Pancreas (tissue), 10 donors: ENCODE data around the gene BIK. TPM values are rescaled to one million over a fixed set of nuclear protein-coding genes. Genes with fewer than 3 reads are reported as not detected.
A peak's percentile ranks its signal among the peaks of the same experiment; 100 is the strongest.
"Not testable (repeated sequence)": the region's sequence is repeated elsewhere in the genome, so short reads cannot be mapped to it uniquely, and the experiment has no call there.

ENCODE experiments used
- ATAC-seq, 4 donors: fragments of 200-7000 bp; cut with Tn5 transposase; one replicate each; pipeline versions ENCODE4 v1.8.0 to v1.9.1; 2020; ENCODE audit warnings: mild to moderate bottlenecking in 4 of 4, moderate library complexity in 4 of 4
- DNase-seq, 6 donors: peaks; one replicate each; pipeline ENCODE4 v3.0.0-alpha.2; 2020
- FAIRE-seq: peaks from 2 replicates; lab custom pipeline; 2012; peaks lifted over from hg19 to GRCh38; lab: Jason Lieb, UNC
- H3K27ac ChIP-seq, 4 donors: fragments of 200-600 bp; sonication (generic); 1 replicate in 3 of 4; 2 replicates in 1 of 4; pipeline versions ENCODE4 v1.5.0 to v1.8.0; 2020
- H3K27me3 ChIP-seq, 4 donors: fragments of 200-600 bp; one replicate each; pipeline ENCODE4 v1.8.0; 2021
- H3K36me3 ChIP-seq, 3 donors: fragments of 200-600 bp; sonication (generic) in 1 of 3; one replicate each; pipeline versions ENCODE4 v1.5.0 to v1.8.0; 2020 to 2021
- H3K4me1 ChIP-seq, 3 donors: fragments of 200-600 bp; one replicate each; pipeline ENCODE4 v1.8.0; 2021
- H3K4me3 ChIP-seq, 4 donors: fragments of 200-600 bp; sonication (generic) in 2 of 4; one replicate each; pipeline versions ENCODE4 v1.5.0 to v1.8.0; 2020 to 2021
- H3K9me3 ChIP-seq, 4 donors: fragments of 200-600 bp; one replicate each; pipeline ENCODE4 v1.8.0; 2021
- CTCF ChIP-seq, 4 donors: fragments of 200-600 bp; sonication (generic) in 3 of 4; IDR thresholded peaks; one replicate each; pipeline versions ENCODE4 v1.5.0 to v1.8.0; 2021; ENCODE audit warnings: antibody characterized with exemption in 4 of 4
- WGBS, 2 donors: extraction: QIAGEN DNeasy Blood & Tissue Kit; methylation state at CpG; one replicate each; pipeline ENCODE4 v1.1.7; 2013; 5-methylcytosine and 5-hydroxymethylcytosine counted together
- intact Hi-C, 3 donors: fragments of 100-400 bp; cut with DNase I; formaldehyde crosslinking; loops; one replicate each; pipeline versions ENCODE4 v1.11.1 to v1.14.2; 2022
- polyA plus RNA-seq, 2 donors: library from polyadenylated mRNA; stranded (reverse); fragments of 200-250 nt; gene quantifications; one replicate each; pipeline ENCODE4 v1.2.3, GENCODE V29; 2013
- total RNA-seq, 6 donors: library from RNA; stranded (reverse); fragmentation: NEBNext Ultra II Directional in 4 of 6; extraction: Animal tissue kit (Norgen Biotek cat#: 25700) in 4 of 6; gene quantifications; one replicate each; pipeline versions ENCODE4 v1.2.1 to v1.2.4, GENCODE V29; 2021 to 2023
- donor health status: healthy with polysubstance abuse.
- donor health status: DM: no; HTN: no; CAD: no; lungs with moderate emphysema.
- donor health status: DM: no; HTN: no; CAD: no.
- donor health status: control.
- donor health status: control.
- donor health status: Bipolar disorder and iron deficiency.
- donor health status: DM: yes; HTN: yes; CAD: no.
- donor health status: DM: no; HTN: no; CAD: no.
- donor health status: DM: no; HTN: no; CAD: no.
- donor health status: DM: yes; HTN: yes; CAD: no.

The BIK gene
- total and polyA plus RNA-seq, 8 donors, result 0.97 to 8.4 (median 3.1) TPM

- DNase-seq (no peak), ATAC-seq (no peak), FAIRE-seq (no peak)
- Histone ChIP-seq H3K36me3 (no peaks in the 10 kb centered on the region), H3K4me1 (no peaks in the 10 kb centered on the region), H3K9me3 (no peaks in the 10 kb centered on the region), H3K4me3 (no peak overlapping the region), H3K27me3 (no peaks in the 10 kb centered on the region), H3K27ac (no peak overlapping the region)
- intact Hi-C loops, result no loop called here
- 64 to 81% methylated on average over 5 of the region's 5 CpGs for WGBS, 2 donors
- no peak for TF ChIP-seq CTCF (IDR thresholded peaks at IDR 0.05)
Observed at GRCh38 chr22:43100225-43100624, 10.3 kb upstream of the BIK start.

GRCh38 chr22:43101306-43101705 is 9.2 kb upstream of the BIK start:
- Histone ChIP-seq H3K27me3 (no peaks in the 10 kb centered on the region), H3K36me3 (no peaks in the 10 kb centered on the region), H3K27ac (no peak overlapping the region), H3K4me1 (no peaks in the 10 kb centered on the region), H3K9me3 (no peaks in the 10 kb centered on the region), H3K4me3 (no peak overlapping the region)
- no peak for TF ChIP-seq CTCF (IDR thresholded peaks at IDR 0.05)
- ATAC-seq (no peak), DNase-seq (no peak), FAIRE-seq (no peak)
- intact Hi-C loops, result no loop called here
- 73 to 74% methylated on average over 7 of the region's 7 CpGs for WGBS, 2 donors

GRCh38 chr22:43104056-43104625 is 6.4 kb upstream of the BIK start:
- H3K27me3 ChIP-seq, H3K4me3 ChIP-seq, intact Hi-C loops, H3K9me3 ChIP-seq, H3K36me3 ChIP-seq, H3K27ac ChIP-seq, FAIRE-seq, H3K4me1 ChIP-seq: not testable (repeated sequence)
- whole genome bisulfite sequencing, 2 donors, result 44 to 49% methylated on average over 15 of the region's 15 CpGs
- ATAC-seq (peak; percentile 52 to 88 (median 68)), DNase-seq (peak in 2 of 6 donors; percentile 59 to 66)

- intact Hi-C loops, H3K4me1 ChIP-seq, H3K27ac ChIP-seq, DNase-seq, H3K36me3 ChIP-seq, H3K9me3 ChIP-seq, H3K4me3 ChIP-seq, FAIRE-seq, ATAC-seq, H3K27me3 ChIP-seq: not testable (repeated sequence)
- 98 to 100% methylated on average over 3 of the region's 3 CpGs for WGBS, 2 donors
Observed at GRCh38 chr22:43104950-43105349, 5.6 kb upstream of the BIK start.

GRCh38 chr22:43106302-43106701 is 4.2 kb upstream of the BIK start:
- FAIRE-seq (no peak), DNase-seq (no peak), ATAC-seq (no peak)
- no peaks in the 10 kb centered on the region for H3K4me1 ChIP-seq
- H3K36me3 ChIP-seq, result no peaks in the 10 kb centered on the region
- no peak overlapping the region for H3K4me3 ChIP-seq
- H3K27ac ChIP-seq, result no peak overlapping the region
- no peaks in the 10 kb centered on the region for H3K27me3 ChIP-seq
- 92 to 94% methylated on average over 8 of the region's 8 CpGs for WGBS, 2 donors
- intact Hi-C loops, result no loop called here
- TF ChIP-seq CTCF (IDR thresholded peaks at IDR 0.05), result no peak
- H3K9me3 ChIP-seq, result no peaks in the 10 kb centered on the region

GRCh38 chr22:43109511-43109910 is 1.0 kb upstream of the BIK start:
- intact Hi-C loops, result no loop called here
- DNase-seq, result no peak
- no peak for FAIRE-seq
- ATAC-seq, result no peak
- Histone ChIP-seq H3K27ac (no peak overlapping the region), H3K27me3 (no peaks in the 10 kb centered on the region), H3K4me3 (no peak overlapping the region), H3K36me3 (no peaks in the 10 kb centered on the region), H3K4me1 (peaks cover under 1 to 11% (median 4%) of the 10 kb centered on the region in 3 donors), H3K9me3 (no peaks in the 10 kb centered on the region)
- WGBS, 2 donors, result 63 to 67% methylated on average over 5 of the region's 5 CpGs
- TF ChIP-seq CTCF (IDR thresholded peaks at IDR 0.05), result no peak
